Stimulated activated naive CD4-positive, alpha-beta T cell treated with Interleukin-2 at 50 U/mL for 16 hours (primary cell): ENCODE measurements around the gene GPC6.

Source experiments
- DNase-seq: peaks from one replicate; lab custom pipeline; 2025; lab: John Stamatoyannopoulos, UW

The GPC6 gene

GRCh38 chr13:93744886-93745285, 518.3 kb downstream of the GPC6 start:
- DNase-seq: no peak

DNA sequence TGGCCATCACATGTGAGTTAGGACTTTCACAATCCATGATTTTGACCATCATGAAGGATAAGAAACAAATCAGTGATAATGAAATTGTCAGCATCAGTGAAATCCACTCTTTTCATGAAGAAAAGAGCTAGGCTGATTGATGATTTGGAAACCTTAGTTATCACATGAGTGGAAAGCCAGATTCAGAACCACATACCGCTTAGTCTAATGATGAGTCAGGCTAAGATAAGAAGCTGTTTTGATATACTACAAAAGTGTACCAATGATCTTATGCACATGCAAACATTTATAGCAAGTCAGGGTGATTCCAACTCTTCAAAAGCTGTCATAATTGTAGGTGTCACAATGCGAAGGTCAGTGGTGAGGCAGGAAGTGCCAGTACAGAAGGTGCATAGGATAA, 519.3 kb downstream of the GPC6 start:
- DNase-seq: no peak

GRCh38 chr13:93746589-93746988, 520.0 kb downstream of the GPC6 start:
- no peak for DNase-seq

GRCh38 chr13:93750676-93751075, 524.1 kb downstream of the GPC6 start:
- DNase-seq: no peak

DNA sequence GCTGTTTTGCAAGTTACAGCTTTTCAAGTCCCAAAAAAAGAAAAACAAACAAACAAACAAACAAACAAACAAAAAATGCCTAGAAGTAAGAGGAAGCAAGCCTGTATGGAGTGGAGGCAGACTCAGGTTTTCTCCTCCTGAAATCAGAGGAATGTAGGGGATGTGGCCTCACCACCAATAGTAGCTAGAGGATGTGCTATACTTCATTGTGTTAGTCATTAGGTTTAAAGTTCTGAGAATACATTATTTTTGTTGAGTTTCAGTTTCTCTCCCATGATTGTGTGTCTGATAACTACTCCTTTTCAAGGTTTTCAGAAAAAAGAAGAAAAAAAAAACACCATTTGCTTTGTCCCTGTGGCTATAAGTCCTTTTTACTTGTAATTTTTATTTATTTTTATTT, 524.5 kb downstream of the GPC6 start:
- no peak for DNase-seq

DNA sequence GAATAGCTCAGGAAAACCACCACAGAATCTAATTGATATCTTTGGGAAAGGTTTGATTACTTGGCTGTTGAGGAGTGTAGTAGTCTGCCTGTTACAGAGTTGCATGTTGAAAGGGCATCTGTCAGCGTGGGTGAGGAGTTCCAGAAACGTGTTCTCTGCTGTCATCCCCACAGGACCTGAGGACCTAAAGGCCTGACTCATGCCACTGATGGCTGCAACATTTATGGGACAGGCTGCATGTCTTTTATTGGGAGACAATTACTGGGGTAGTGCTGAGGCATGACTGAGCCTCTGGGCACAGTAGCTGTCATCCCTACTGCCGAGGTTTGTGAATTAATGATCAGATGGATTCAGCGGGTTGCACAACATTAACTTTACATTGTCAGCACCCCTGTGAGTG, 525.9 kb downstream of the GPC6 start:
- DNase-seq: no peak

- DNase-seq: no peak
Observed at GRCh38 chr13:93753639-93754038, 527.0 kb downstream of the GPC6 start.

- DNase-seq: no peak
Observed at GRCh38 chr13:93755341-93755740, 528.7 kb downstream of the GPC6 start.

DNA sequence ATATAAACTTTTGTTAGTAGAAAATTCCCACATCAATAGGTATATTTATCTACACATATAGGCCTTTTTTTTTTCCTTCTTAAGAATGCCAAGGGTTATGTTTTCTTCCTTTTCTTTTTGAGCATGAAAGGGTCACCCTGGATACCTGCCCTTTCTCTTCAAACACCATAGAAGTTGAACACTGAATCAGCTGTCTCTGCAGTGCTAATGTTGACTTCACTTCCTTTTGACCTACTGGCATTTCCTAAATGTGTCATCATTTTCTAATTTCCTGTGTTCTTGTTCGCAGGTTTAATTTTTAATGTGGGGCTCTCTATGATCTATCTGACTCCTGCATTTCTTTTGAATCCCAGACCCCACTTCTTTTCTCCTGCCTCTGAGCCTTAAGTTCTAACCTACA, 532.0 kb downstream of the GPC6 start:
- no peak for DNase-seq

DNA sequence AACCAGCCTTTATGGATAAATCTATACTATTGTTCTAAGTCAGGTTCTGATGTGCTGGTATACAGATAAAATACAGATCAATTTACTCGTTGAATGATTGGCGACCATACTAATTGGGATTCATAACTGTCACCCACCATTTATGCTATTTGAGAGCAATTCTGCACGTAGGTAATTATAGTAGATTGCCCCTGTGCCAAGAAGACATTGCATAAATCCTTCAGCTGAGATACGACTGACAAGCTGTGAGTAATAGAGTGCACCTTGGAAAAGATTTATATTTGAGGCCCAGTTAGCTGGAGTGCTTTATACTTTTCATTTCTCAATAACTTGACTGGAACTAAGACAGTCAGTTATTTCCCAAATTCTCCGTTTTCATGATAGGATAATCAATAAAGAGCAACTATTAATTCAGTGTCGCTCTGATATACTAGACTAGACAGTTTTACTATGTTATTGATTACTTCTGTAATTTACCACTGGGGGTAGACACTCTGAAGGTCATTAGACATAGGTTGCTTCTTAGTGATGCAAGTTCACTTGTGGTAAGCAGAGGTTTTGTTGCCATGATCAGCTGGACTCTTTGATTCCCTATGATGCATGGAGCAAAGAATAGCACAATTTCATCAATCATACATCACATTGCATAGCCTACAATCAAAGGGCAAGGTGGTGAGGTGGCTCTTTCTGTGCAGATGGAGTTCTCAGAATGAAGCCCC, 536.3 kb downstream of the GPC6 start:
- no peak for DNase-seq

DNA sequence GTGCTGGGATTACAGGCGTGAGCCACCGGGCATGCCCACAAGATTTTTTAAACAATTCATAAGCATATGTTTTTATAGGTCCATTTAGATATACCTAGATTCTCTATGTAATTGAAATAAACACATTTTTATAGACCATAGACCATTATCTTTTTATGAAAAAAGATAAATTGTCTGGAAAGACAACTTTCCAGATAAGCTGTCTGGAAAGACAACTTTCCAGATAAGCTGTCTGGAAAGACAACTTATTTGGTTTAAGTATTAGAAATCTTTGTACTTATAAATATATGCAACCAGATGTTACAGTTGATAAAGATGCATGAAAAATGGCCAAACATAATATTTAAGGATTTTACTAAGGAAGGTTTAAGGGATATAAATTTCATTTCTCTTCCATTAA, 538.5 kb downstream of the GPC6 start:
- no peak for DNase-seq

DNA sequence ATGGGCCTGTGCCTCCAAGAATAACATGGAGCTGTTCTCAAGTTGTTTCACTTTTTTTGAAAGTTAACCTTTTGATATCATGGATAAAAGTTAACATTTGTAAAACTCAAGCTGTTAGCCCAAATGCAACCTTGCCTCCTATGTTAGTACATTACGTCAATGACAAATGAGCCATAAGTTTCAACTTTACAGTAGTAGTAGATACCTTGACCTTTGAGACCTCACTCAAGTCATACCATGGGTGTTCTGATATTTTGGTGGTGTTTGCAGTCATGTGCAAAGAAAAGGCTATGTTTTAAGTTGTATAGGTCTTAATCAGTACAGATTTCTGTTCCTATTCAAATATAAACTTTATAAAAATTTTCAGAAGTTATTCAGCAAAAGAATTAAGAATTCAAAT, 539.2 kb downstream of the GPC6 start:
- no peak for DNase-seq

- no peak for DNase-seq
Observed at GRCh38 chr13:93766719-93767118, 540.1 kb downstream of the GPC6 start.

- no peak for DNase-seq
Observed at GRCh38 chr13:93767180-93767916, 540.7 kb downstream of the GPC6 start.

DNA sequence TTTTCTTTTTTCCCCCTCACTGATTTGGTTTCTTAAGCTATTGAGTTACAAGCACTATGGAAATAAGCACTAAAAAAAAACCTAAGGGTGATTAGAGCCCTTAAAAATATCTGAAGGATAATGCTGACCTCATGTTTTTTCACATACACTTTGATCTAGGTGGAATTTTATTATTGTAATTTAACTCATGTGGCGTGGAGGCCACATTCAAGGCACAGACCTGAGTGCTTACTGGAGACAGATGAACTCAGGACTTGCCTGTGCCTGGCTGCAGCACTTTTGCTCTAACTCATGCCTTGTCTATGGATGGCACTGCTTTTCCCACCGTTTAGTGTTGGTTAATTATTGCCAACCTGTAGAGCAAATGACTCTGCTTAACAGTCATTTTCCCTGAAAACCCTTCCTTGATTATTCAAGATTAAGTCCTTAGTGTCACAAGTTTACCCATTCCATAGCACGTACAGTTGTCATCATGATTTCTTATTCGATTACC, 541.4 kb downstream of the GPC6 start:
- no peak for DNase-seq

DNA sequence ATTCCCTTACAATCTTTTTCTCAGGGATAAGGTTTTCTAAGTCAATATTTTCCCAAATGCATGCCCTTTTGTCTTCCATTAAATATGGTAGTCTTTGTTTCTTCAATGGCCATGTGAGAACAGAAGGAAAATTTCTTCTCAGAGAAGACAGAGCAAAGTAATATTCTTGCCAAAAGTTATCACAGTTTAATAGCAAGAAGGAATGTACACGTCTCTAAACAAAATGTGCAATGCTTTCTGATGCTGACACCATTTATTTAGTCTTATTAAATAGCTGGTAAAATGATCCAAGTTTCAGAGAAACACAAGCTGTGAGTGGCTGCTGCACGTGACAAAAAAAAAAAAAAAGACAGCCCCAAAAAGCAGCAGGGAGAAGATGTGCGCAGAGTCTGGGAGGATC, 542.5 kb downstream of the GPC6 start:
- DNase-seq: no peak

DNA sequence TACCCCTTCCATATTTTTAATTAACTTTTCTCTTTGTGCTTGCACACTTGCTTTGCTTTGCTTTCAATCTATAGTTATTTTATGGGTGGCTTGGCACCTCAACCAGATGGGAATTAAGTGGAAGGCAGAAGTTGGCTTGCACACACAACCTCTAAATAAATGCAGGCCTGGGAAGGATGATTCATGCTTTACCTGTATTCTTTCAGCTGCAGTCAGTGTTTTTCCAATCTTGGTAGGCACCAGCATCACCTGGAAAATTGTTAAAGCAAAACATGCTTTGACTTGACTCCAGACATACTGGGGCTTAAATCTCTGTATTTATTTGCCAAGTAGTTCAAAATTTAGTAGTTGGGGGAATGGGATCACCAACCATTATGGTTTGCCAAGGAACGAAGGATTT, 543.0 kb downstream of the GPC6 start:
- no peak for DNase-seq

GRCh38 chr13:93771227-93771626, 544.6 kb downstream of the GPC6 start:
- DNase-seq: no peak

- no peak for DNase-seq
Observed at GRCh38 chr13:93771782-93772181, 545.2 kb downstream of the GPC6 start.

DNA sequence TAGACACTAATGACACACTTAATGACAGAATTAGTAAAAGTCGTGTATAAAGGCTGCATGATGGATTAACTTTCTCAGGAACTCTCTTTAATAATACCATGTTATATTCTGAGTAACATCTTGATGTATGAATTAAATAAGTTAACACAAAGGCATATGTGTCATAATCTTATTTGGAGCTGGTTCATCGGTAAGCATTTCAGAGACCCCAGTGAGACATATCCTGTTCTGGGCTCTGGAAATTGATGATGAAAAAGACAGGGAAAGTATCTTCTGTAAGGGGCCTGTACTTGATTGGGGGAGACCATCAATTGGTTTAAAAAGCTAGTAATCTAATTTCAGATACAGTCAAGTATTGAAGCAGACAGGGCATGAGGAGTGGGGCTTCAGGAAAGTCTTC, 547.9 kb downstream of the GPC6 start:
- no peak for DNase-seq

DNA sequence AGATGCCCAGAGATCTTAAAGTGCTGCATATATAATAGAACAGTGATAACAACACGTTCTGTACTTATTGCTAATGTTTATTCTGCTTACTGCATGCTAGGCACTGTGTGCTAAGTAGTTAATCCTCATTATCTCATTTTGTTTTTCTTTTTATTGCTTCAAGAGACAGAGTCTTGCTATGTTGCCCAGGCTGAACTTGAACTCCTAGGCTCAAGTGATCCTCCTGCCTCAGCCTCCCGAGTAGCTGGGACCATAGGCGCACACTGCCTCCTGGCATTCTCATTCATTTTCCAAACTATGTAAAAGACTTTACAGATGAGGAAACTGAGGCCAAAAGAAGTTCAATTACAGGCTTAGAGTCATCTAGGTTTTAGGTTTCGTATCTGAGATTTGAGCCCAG, 548.4 kb downstream of the GPC6 start:
- no peak for DNase-seq

GRCh38 chr13:93775507-93776108, 549.0 kb downstream of the GPC6 start:
- DNase-seq: no peak

DNA sequence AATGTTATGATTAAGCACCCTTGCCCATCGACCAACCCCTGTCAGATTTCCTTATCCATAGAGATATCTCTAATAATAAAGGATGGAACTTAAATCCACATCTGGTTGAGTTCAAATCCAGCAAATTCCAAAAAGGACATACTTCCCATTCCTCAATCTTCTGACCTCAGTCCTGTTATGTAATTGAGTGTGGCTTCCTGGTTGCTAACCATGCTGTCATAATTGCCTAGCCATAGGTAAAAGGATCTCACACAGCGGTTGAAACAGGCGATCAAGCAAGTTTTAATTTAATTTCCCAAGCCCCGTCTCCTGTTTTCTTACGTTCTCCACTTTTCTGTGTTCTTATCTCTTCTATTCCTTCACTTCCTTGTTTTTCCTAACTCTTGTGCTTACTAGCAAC, 550.3 kb downstream of the GPC6 start:
- no peak for DNase-seq
